IPS-NIHi7 (cell line): ENCODE data around the gene ZNF93.
"Not testable (repeated sequence)": the region's sequence is repeated elsewhere in the genome, so short reads cannot be mapped to it uniquely, and the experiment has no call there.

ENCODE experiments used
- DNase-seq: peaks from one replicate; pipeline ENCODE4 v3.0.0; 2012; ENCODE audit warnings: mixed read lengths; ENCODE audit errors: extremely low spot score

The ZNF93 gene

DNA sequence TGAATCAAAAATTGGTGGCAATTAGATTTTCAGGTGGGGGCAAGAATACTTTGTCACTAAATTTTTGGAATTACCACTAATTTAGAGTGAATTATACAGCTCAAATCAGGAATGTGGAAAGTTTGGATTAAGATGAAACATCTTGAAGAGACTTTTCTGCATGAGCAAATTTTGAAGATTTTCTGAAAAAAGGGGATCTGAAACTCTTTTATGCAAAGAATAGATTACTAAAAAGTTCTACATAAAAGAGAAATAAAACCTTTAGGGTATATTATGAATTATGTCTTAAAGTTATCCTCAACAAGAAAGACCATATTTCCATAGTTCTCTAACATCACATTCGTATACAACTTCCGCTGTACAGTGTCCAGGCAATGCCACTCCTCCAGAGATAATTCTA lies 36.7 kb downstream of the ZNF93 start:
- no peak for DNase-seq

DNA sequence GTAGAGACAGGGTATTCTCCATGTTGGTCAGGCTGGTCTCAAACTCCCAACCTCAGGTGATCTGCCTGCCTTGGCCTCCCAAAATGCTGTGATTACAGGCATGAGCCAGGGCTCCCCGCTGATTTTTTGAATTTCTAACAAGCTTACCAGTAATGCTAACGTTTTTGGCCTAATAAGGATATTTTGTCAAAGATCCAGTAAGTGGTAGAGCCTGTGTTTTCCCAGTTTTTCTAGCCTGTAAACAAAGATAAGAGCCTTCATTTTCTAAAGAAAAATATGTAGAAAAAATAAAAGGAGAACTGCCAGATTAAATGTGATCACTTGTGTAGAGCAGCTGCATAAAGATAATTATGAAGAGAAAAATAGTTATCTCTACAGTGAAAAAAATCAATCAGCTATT lies 37.7 kb downstream of the ZNF93 start:
- DNase-seq = no peak

DNA sequence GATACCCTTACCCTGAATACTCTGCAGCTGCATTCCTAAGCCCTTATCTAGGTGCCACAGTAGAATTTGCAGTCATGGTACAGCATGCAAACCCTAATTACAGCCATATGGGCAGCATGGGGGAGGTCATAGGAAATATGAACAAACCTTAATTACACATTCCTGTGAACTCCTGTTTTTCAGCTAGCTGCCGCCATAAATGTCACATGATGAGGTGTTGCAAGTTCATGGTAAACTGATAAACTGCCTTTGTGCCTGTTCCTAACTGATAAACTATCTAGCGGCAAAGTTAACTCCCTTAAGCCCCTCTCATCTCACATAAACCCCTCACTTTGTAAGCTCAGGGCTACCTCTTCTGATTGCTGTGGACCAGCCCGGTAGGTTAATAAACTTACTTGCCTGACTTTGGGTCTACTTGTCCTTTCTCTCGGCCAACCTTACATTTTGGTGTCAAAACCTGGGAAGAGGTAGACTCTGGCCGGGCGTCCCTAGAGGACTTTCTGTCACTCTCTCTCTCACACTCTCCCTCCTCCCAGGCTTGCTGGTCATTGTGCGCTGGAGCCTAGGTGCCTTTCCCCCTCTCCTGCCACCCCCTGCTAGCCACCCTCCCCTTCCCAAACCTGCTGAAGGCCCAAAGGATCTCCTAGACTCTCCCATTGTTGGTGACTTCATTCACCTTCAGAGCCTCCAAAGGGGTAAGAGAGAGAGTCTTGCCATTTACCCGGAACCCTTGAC lies 43.3 kb downstream of the ZNF93 start:
- no peak for DNase-seq

DNA sequence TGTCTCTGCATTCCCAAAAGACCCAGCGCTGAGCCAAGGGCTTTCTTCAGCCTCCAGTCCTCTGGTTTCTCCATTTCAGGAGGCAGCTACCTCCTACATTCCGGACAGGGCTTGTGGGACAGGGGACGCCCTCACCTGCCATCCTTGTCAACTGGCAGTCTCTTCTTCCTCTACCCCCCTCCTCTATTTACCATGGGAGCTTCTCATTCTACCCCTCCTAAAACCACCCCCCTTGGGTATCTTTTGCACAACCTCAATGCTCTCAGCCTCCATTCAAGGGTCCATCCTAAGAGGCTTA lies 43.8 kb downstream of the ZNF93 start:
- DNase-seq = no peak

DNA sequence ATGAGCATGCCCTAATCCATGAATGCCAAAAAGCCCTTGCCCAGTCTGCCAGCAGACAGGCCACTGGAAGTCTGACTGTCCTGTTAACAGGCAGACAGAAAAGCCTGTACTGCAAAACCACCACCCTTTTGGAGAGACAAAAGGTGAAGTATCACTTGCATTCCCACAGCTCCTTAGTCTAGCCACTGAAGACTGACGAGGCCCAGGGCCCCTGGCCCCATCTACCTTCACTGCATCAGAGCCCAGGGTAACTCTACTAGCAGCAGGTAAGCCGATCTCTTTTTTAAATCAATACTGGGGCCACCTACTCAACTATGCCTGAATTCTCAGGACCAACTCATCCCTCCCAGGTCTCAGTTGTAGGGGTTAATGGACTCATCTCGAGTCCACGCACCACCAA lies 45.5 kb downstream of the ZNF93 start:
- no peak for DNase-seq

DNA sequence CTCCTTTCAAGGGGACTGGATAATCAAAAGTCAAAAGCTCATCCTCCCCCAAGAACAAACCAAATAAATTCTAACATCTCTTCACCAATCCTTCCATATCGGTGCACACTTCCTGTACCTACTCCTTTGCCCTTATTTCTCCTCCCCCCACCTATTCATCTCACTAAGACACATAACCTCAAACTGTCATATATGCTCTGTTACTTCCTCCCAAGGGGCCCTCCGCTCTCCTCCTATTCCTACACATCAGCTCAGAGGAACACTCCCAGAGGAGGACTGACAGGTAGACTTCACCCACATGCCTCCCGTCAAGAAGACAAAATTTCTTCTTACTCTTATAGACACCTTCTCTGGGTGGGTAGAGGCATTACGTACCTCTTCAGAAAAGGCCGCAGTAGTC lies 48.1 kb downstream of the ZNF93 start:
- DNase-seq = no peak

DNA sequence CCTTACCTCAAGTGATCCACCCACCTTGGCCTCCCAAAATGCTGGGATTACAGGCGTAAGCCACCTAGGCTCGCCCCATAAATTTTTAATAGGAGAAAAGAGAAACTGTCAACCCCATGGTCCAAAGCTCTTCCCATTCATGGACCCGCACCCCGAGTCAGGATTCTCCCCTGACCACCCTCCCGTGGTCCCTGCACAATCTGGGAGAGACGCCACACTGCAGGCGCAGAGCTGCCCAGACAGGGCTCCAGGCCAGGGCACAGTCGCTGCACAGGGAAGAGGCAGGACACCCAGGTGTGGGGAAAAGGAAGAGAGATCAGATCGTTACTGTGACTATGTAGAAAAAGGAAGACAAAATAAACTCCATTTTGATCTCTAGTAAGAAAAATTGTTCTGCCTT lies 54.5 kb downstream of the ZNF93 start:
- no peak for DNase-seq

DNA sequence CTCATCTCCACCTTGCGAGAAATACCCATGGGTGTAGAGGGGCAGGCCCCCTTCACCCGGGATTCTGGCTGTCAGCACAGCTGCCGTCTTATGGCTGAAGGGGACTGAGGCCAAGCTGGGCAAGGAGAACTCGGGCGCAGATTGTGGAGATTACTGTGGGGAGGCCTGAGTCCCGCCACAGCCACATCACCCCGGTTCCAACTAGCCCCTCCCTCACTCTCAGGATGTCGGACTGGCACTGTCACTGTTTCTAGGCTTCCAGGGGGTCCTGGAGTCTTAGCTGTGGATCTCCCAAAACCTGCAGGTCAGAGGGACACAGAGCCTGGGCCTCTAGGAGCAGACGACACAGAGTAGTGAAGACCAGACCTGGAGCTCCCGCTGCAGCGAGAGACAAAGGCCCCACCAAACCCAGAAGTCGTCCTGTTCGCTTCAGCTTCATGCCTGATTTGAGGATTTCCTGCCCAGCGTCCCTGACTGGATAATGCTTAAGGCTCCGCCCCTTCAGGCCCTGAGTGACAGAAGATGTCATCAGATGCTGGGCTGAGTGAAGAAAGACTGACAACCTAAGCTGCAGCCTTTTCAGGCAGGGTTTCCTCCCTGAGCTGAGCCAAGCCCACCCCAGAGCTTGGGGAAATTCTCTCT lies 55.8 kb downstream of the ZNF93 start:
- peak; percentile 80 for DNase-seq

DNA sequence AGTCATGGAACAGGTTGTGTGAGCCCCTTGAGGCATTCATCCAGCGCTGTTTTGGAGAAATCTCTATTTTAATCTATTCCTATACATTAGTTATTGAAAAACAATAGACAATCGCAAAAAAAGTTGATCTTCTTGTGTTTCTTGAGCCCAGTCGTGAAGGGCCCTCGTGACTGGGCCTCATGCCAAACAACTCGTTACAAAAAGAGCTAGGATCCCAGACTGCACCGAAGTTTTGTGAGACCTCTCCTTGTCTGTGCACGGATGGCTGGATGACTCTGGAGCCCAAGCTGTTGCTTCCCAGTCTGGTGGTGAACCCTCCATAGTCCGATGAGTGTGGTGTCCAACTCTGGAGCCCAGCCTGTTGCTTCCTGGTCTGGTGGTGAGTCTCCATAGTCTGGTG lies 57.0 kb downstream of the ZNF93 start:
- not testable (repeated sequence) for DNase-seq

DNA sequence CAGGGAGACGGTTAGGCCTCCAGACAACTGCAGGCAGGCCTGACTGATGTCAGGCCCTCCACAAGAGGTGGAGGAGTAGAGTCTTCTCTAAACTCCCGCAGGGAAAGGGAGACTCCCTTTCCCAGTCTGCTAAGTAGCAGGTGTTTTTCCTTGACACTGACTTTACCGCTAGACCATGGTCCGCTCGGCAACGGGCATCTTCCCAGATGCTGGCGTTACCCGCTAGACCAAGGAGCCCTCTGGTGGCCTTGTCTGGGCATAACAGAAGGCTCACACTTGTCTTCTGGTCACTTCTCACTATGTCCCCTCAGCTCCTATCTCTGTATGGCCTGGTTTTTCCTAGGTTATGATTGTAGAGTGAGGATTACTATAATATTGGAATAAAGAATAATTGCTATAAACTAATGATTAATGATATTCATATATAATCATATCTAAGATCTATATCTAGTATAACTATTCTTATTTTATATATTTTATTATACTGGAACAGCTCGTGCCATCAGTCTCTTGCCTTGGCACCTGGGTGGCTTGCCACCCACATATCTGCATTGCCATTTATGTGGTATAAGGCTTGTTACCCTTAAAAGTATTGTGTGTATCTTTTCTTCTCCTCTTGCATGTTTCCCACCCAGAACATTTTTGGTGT lies 58.5 kb downstream of the ZNF93 start:
- DNase-seq = not testable (repeated sequence)

DNA sequence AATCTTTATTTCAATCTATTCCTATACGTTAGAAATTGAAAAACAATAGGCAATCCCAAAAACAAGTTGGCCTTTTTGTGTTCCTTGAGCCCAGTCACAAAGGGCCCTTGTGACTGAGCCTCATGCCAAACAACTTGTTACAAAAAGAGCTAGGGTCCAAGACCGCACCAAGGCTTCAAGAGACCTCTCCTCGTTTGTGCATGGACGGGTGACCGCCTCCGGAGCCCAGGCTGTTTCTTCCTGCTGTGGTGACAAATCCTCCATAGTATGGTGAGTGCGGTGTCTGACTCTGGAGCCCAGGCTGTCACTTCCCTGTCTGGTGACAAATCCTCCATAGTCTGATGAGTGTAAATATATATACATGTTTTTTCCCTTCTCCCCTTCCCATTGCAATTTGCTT lies 63.7 kb downstream of the ZNF93 start:
- no peak for DNase-seq

DNA sequence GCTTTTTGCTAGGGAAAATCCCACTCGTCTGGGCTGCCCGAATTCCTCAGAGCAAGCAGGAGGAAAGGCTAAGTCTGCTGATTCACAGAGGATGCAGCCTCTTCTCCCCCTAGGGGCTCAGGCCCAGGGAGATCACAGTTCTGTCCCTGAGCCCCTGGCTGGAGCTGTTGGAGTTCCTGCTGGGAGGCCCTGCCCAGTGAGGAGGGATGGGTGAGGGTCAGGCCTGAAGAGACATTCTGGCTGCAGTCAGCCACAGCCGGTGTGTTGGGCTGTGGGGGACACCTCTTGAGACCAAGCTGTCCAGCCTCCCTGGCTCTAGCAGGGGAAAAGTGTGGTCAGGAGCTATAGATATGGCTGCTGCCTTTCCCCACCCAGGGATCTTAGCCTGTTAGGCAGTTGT lies 65.4 kb downstream of the ZNF93 start:
- not testable (repeated sequence) for DNase-seq

DNA sequence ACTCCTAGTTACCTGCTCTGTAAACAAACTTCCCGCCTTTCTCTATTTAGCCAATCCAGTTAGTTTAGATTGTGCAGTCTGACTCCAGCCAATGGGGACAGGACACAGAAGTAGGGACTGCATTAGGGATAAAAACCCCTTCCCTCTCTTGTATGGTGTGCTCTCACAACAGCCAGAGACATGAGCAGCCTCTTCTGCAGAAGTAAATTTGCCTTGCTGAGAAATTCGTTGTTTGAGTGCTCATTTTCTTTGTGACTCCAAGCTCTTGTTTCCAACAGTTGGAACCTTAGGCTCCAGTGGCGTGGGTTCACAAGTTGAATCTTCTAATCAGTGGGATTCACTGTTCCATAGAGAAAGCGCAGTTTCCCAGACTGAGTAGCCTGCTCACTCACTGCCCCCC lies 66.1 kb downstream of the ZNF93 start:
- DNase-seq = no peak
